Pulmonary artery endothelial cell (primary cell): ENCODE data around the gene TMUB1. TPM values are rescaled to one million over a fixed set of nuclear protein-coding genes. Genes with fewer than 3 reads are reported as not detected.

Experiments used
- DNase-seq: peaks from one replicate; pipeline ENCODE4 v3.0.0-alpha.2; 2011; ENCODE audit warnings: low read depth, low spot score
- total RNA-seq: library from RNA; depleted of rRNA; stranded (reverse); fragments of >200 nt; gene quantifications from 2 replicates; pipeline ENCODE4 v1.2.3, GENCODE V29; 2014

TMUB1 gene
- total RNA-seq, 1 donor from 2014 or later: 19.6 TPM

DNA sequence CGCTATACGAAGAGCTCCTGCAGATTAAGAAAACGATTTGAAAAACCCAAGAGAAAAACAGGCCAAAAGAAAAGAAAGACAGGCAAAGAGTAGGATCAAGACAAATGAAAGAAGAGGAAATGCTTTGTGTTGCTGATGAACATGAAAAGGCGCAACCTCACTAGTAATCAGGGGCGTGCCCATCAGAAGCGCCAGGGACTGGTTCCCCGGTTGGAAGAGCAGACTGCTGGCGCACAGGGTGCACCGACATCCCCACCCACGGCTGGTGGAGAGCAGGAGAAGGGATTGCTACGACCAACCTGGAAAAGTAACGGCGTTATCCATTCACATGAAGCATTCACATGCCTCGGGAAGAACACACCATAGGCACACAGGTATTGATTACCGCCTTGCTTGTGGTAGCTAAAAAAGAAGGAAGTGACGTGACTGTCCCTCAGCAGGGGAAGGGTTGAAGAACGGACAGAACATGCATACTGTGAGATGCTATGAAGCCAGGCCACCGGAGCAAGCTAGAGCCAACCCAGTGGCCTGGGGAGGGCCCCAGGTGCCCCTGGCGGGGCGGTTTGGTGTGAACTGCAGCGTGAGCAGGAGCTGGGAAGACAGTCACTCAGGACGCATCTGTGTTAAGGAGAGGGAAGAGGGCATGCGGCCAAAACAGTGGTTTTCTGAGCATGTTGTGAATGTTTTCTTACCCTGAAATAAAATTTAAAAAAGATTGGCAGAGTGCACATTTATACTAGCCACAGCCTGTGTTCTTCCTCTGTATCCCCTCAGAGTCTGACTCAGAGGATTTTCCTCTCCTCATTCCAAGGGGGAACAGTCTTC is 21.3 kb upstream of the TMUB1 start:
- no peak for DNase-seq

DNA sequence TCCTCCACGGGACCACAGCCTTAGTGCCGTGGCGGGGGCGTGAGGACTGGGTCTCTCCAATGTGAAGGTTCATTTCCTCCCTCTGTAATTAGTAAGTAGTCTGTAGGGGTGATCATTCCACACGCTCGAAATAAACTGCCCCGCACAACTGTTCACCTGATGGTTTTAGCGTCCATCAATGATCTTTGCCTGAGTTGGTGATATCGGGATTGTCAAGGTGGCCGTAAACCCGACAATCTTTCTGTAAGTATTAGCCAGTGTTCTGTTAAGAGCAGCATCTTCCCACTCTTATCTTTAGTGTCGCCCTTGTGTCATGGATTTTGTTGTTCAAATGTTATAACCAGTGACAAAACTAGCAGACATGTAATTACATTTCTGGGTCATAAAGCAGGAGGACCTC is 20.7 kb upstream of the TMUB1 start:
- DNase-seq: no peak

- DNase-seq: no peak
Measured at GRCh38 chr7:151102991-151103390, 19.7 kb upstream of the TMUB1 start.

GRCh38 chr7:151101621-151102396 is 18.5 kb upstream of the TMUB1 start:
- no peak for DNase-seq

DNA sequence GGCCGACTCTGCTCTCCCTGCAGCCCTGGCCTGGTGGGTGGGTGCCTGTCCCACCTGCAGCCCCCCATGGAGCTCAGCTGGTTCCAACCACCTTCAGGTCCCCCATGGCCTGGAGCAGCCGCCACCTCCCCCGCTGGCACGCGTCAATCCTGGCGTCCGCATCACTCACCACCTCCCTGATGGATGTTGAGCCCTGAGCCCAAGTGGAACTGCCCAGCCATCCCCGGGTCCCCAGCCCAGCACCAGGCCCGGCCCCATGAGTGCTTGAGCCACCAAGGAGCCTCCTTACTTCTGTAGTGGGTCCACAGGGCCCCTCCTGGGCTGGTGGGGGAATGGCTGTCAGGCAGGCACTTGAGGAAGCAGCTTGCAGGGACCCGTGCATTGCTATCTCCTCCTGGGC is 17.6 kb upstream of the TMUB1 start:
- no peak for DNase-seq

GRCh38 chr7:151099486-151100211 is 16.4 kb upstream of the TMUB1 start:
- no peak for DNase-seq

GRCh38 chr7:151095828-151096475 is 12.7 kb upstream of the TMUB1 start:
- no peak for DNase-seq

DNA sequence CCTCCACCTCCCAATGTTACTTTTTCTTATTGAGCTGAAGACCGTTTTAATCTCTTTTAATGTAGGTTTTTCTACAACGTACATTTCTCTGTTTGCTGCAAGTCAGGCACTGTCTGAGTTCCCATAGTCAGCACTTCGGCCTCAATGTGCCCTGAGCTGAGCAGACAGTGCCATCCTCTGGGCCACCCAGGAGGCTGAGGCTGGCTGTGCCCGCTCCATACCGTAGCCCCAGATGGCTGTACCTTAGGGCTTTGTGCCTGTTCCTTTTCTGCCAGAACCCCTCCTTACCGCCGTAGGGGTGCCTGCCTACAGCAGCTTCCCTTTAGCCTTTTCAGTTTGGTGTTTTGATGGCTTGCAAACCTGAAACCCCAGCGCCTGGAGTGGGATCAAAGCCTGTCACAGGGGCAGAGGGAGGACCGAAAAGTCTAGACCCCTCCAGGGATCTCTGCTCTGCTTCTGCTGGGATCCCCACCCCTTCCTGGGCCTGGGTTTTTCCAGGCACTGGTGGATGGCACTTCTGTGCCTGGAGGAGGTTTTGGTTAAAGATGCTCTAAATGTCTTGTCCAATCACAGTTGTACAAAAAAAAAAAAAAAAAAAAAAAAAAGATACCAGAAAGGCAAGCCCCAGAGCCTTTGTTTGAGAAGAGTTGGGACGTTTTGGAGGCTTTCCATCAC is 12.0 kb upstream of the TMUB1 start:
- no peak for DNase-seq

- DNase-seq: no peak
Measured at GRCh38 chr7:151094675-151095074, 11.4 kb upstream of the TMUB1 start.

DNA sequence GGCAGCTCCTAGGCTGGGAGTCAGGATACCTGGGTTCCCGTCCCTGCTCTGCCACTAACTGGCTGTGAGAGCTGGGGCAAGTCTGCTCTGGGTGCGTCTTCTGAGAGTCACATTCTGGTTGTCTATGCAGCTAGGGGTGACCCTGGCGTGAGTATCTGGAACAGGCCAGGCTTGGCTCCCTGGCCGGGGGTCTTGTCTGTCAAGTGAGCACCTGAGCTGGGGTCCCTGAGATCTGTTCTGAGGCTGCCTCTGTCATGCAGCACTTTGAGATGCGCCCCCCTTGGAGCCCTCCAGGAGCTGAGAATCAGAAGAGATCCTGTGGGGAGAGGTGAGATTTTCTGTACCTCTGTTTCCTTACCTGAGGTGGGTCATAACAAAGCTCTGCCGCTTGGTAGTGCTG is 10.5 kb upstream of the TMUB1 start:
- DNase-seq: no peak

DNA sequence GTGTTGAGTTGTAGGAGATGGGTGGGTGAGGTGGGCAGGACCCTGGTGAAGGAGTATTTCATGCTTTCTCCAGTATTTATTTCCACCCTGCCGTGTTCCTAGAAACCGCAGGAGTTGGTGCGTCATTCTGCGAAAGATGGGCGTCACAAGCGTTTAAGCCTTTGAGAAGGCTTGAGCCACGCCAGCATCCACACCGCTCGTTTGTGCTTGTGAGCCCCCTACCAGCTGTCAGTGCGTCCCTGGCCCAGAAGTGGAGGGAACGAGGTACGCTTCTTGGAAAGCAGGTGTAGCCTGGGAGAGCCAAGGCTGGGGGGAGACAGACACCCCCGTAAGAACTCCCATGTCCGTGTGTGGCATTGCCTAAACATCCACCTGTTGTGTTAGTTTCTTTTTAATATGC is 8.7 kb upstream of the TMUB1 start:
- no peak for DNase-seq

GRCh38 chr7:151091431-151091830 is 8.1 kb upstream of the TMUB1 start:
- DNase-seq: no peak

GRCh38 chr7:151091003-151091402 is 7.7 kb upstream of the TMUB1 start:
- DNase-seq: no peak

DNA sequence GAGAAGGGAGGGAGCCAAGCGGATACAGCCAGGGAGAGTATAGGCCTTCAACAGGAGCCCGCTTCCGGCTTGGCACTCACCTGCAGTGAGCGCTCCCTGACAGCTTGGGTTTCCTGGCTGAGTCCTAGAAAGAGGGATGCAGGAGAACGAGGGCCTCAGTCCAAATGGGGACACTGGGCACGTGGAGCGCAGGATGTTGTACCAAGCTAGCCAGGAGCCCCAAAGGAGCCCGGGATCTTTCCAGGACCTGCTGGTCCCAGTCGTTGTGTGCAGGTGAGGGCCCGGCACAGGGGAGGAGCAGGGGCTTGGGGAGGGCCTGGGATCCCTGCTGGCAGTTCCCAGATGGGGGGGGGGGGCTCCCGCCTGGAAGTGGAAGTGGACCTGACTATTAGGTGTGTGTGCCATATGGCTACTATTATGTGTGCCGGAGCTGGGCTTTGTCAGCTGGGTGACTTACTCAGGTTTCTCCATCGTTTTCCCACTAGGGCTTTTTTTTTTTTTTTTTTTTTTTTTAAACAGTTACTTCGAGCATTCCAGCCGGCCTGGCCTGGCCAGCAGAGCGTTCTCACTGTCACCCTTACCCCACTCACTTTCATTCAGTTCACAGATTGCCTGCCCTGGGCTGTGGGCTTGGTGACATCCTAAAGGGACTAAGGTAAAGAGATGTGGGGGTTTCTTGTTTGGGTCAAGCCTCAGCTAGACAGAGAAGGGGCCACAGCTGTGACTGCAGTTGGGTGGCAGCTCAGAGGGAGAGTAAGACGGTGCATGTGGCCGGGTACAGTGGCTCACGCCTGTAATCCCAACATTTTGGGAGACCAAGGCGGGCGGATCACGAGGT is 6.8 kb upstream of the TMUB1 start:
- DNase-seq: no peak

GRCh38 chr7:151088856-151089699 is 5.8 kb upstream of the TMUB1 start:
- peak; percentile 91 for DNase-seq

GRCh38 chr7:151088019-151088855 is 4.9 kb upstream of the TMUB1 start:
- no peak for DNase-seq

DNA sequence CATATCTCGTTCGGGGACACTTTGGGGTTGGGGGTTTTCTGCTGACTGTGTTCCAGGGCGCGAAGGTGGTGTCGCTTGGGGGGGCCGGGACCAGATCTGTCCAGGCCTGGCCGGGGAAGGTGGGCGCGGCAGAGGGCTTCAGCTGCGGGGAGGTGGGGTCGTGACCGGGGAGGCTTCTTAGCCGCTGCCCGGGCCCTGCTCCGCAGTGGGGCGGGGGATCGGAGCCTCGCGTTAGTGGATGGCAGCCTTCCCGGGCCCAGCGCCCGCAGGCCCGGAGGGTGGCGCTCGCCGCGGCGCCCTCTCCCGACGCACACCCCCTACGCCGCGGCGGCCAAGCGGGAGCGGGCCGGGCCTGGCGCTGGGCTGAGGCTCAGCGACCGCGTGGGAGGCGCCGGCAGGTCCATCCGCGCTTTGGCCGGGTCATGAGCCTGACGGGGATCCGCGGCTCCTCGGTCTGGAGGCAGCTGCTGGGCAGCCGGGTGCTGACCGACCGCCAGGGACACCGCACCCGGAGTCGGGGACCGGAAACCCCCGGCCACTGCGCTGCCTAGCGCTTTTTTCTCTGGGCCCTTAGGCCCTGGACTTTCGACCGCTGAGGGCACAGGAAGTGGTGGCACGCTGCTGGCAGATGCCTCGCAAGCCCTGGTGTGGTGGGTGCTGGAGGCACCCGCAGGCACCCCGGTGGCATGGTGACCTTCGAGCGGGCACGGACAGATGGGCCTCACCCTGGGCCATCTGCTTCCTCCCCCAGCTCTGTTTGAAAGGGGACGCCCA is 4.1 kb upstream of the TMUB1 start:
- DNase-seq: no peak
